Mesendoderm (in vitro differentiated cells): ENCODE results near the gene SEMA6A. TPM values are rescaled to one million over a fixed set of nuclear protein-coding genes. Genes with fewer than 3 reads are reported as not detected.

ENCODE experiments used
- DNase-seq: peaks from one replicate; pipeline ENCODE4 v3.0.0; 2013
- H2AK5ac ChIP-seq: 2 replicates; pipeline ENCODE4 v1.6.1; 2013; ENCODE audit warnings: low read length, inconsistent platforms
- H2BK120ac ChIP-seq: 2 replicates; pipeline ENCODE4 v1.6.1; 2013; ENCODE audit warnings: low read depth, mild to moderate bottlenecking, low read length, moderate library complexity, mixed read lengths
- H2BK15ac ChIP-seq: replicated peaks from 2 replicates; pipeline ENCODE4 v1.6.1; 2013; ENCODE audit warnings: low read depth, mild to moderate bottlenecking, moderate library complexity
- H2BK5ac ChIP-seq: 2 replicates; pipeline ENCODE4 v1.6.1; 2013; ENCODE audit warnings: low read length, inconsistent platforms
- H3K18ac ChIP-seq: 2 replicates; pipeline ENCODE4 v1.6.1; 2013; ENCODE audit warnings: mild to moderate bottlenecking, low read length, mixed read lengths
- H3K23ac ChIP-seq: one replicate; pipeline ENCODE4 v1.6.1; 2013; ENCODE audit warnings: low read length
- H3K27ac ChIP-seq: 2 replicates; pipeline ENCODE4 v1.5.1; 2013; ENCODE audit warnings: low read depth, mild to moderate bottlenecking, inconsistent platforms, low read length, moderate library complexity
- H3K27me3 ChIP-seq: 2 replicates; pipeline ENCODE4 v1.6.1; 2013; ENCODE audit warnings: low read length, control low read depth, mild to moderate bottlenecking, inconsistent platforms; ENCODE audit not compliant: insufficient read depth, poor library complexity
- H3K36me3 ChIP-seq: 2 replicates; pipeline ENCODE4 v1.6.1; 2013; ENCODE audit warnings: low read length, inconsistent platforms; ENCODE audit not compliant: control insufficient read depth, insufficient read depth
- H3K4ac ChIP-seq: one replicate; pipeline ENCODE4 v1.6.1; 2013; ENCODE audit warnings: low read depth, mild to moderate bottlenecking, low read length, moderate library complexity
- H3K4me1 ChIP-seq: 2 replicates; pipeline ENCODE4 v1.6.1; 2013; ENCODE audit warnings: low read depth, low read length, inconsistent platforms; ENCODE audit not compliant: control insufficient read depth
- H3K4me2 ChIP-seq: 2 replicates; pipeline ENCODE4 v1.6.1; 2013; ENCODE audit warnings: low read length
- H3K4me3 ChIP-seq: 2 replicates; pipeline ENCODE4 v1.5.1; 2013; ENCODE audit warnings: mild to moderate bottlenecking, low read length
- H3K56ac ChIP-seq: one replicate; pipeline ENCODE4 v1.6.1; 2013; ENCODE audit warnings: low read length
- H3K79me1 ChIP-seq: 2 replicates; pipeline ENCODE4 v1.6.1; 2013; ENCODE audit warnings: low read length, inconsistent platforms
- H3K79me2 ChIP-seq: 2 replicates; pipeline ENCODE4 v1.6.1; 2013; ENCODE audit warnings: mild to moderate bottlenecking, low read length; ENCODE audit not compliant: control insufficient read depth, insufficient read depth
- H3K9ac ChIP-seq: 2 replicates; pipeline ENCODE4 v1.6.1; 2013; ENCODE audit warnings: low read length, inconsistent platforms
- H4K5ac ChIP-seq: one replicate; pipeline ENCODE4 v1.6.1; 2013; ENCODE audit warnings: low read length
- H4K8ac ChIP-seq: one replicate; pipeline ENCODE4 v1.6.1; 2013; ENCODE audit warnings: low read depth, mild to moderate bottlenecking, control low read depth, low read length, moderate library complexity
- WGBS: extraction: QIAGEN DNeasy Blood & Tissue Kit; methylation state at CpG from one replicate; pipeline ENCODE4 v1.1.7; 2013; ENCODE audit warnings: low lambda C conversion rate, missing lambda C conversion rate; ENCODE audit not compliant: insufficient coverage; ENCODE audit errors: extremely low coverage; 5-methylcytosine and 5-hydroxymethylcytosine counted together
- polyA plus RNA-seq, 2 experiments: library from polyadenylated mRNA; stranded (reverse); fragments of 200-250 nt; gene quantifications; one replicate each; pipeline ENCODE4 v1.2.3, GENCODE V29; 2013

SEMA6A gene, protein sequence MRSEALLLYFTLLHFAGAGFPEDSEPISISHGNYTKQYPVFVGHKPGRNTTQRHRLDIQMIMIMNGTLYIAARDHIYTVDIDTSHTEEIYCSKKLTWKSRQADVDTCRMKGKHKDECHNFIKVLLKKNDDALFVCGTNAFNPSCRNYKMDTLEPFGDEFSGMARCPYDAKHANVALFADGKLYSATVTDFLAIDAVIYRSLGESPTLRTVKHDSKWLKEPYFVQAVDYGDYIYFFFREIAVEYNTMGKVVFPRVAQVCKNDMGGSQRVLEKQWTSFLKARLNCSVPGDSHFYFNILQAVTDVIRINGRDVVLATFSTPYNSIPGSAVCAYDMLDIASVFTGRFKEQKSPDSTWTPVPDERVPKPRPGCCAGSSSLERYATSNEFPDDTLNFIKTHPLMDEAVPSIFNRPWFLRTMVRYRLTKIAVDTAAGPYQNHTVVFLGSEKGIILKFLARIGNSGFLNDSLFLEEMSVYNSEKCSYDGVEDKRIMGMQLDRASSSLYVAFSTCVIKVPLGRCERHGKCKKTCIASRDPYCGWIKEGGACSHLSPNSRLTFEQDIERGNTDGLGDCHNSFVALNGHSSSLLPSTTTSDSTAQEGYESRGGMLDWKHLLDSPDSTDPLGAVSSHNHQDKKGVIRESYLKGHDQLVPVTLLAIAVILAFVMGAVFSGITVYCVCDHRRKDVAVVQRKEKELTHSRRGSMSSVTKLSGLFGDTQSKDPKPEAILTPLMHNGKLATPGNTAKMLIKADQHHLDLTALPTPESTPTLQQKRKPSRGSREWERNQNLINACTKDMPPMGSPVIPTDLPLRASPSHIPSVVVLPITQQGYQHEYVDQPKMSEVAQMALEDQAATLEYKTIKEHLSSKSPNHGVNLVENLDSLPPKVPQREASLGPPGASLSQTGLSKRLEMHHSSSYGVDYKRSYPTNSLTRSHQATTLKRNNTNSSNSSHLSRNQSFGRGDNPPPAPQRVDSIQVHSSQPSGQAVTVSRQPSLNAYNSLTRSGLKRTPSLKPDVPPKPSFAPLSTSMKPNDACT
- polyA plus RNA-seq (2013, experiment 1 of 2), result 325 TPM
- polyA plus RNA-seq (2013, experiment 2 of 2), result 338 TPM

DNA sequence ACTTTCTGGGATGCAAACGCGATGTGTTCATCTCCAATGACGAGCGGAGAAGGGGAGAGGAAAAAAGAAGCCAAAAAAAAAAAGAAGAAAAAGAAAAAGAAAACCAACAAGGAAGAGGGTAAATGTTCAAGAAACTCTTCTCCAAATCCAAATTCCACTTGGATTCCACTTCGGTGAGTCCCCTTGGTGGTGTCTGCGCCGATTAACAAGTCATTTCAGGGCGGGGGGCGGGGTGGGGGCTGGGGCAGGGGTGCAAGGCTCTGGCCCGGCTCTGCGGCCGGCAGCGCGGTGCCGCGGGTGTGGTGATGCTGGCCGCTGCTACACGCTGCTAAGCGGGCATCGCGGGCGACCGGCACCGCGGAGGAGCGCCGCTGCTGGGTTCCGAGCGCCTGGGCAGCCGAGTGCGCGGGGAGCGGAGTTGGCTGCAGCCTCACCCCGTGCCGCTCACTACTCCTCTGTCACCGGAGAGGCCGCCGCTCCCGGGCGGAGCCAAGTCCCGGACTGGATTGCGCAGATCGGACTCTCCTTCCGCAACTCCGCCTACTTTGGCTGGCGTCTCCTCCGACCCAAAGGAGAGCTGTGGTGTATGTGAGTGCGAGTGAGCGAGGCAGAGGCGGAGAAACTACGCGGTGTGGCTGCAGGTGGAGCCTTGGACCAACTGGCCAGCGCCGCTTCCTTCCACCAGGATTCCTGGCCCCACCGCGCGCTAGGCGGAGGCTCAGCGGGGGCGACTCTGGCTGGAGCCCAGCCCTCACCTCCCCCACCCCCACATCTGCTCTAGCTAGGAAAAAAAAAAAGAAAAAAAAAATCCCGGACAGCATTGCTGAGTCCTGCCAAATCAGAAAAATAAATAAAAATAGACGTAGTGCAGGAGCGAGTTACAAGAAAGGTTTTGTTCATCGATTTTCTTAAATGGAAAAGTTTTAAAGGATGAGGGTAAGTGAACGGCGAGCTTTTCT lies at the start of gene SEMA6A:
TSS of gene SEMA6A (minus strand) at position 457 of the 959 bp plus-strand sequence. CDS start 69,879 bp downstream, outside the sequence.
- peak within 1 kb of the TSS; percentile 79 for H2BK120ac ChIP-seq
- peak within 1 kb of the TSS; percentile 54 for H3K23ac ChIP-seq
- peak; percentile 99 for DNase-seq
- no peaks in the 10 kb centered on the region for H3K27me3 ChIP-seq
- peak within 1 kb of the TSS; percentile 52 for H4K5ac ChIP-seq
- H3K36me3 ChIP-seq, result no peaks in the 10 kb centered on the region
- H2AK5ac ChIP-seq, result peak within 1 kb of the TSS; percentile 59
- H3K4me1 ChIP-seq, result peaks cover 5% of the 10 kb centered on the region
- H4K8ac ChIP-seq, result peak within 1 kb of the TSS; percentile 30
- peaks cover 48% of the 10 kb centered on the region for H3K79me2 ChIP-seq
- H3K9ac ChIP-seq, result peak within 1 kb of the TSS; percentile 88
- peak within 1 kb of the TSS; percentile 97 for H3K4me2 ChIP-seq
- H3K79me1 ChIP-seq, result no peaks in the 10 kb centered on the region
- no CpG with 5 or more reads among the region's 66 CpGs for WGBS
- peak within 1 kb of the TSS; percentile 98 for H3K4ac ChIP-seq
- H3K27ac ChIP-seq, result peak within 1 kb of the TSS; percentile 95
- H2BK5ac ChIP-seq, result peak within 1 kb of the TSS; percentile 94
- H3K4me3 ChIP-seq, result peak within 1 kb of the TSS; percentile 91
- H3K18ac ChIP-seq, result peak within 1 kb of the TSS; percentile 96
- peak within 1 kb of the TSS; percentile 94 for H3K56ac ChIP-seq
- no peak within 1 kb of the TSS for H2BK15ac ChIP-seq

GRCh38 chr5:116622375-116623050 lies 47.9 kb upstream of the SEMA6A start:
- Histone ChIP-seq H3K79me2 (no peaks in the 10 kb centered on the region), H3K27ac (no peak overlapping the region)

DNA sequence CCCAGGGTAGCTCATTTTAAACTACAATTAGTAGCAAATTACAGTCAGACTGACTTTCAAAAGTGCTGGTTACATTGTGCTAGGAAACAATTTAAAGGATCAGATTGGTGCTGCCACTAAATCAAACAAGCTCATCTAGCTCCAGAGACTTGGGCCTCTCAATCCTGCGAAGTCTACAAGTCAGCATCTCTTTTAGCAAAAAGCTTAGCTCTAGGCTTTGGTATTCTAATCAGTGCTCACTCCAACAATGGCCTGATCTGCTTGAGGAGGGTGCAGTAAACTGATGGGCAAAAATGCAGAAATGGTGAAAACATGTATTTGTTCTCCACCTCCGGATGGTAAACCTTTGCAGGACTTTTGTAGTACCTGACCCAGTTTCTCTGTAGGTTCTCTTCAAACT lies 47.0 kb upstream of the SEMA6A start:
- H2BK15ac ChIP-seq, result no peak overlapping the region
- no peak overlapping the region for H4K8ac ChIP-seq
- H3K23ac ChIP-seq, result no peak overlapping the region
- H2BK120ac ChIP-seq, result no peak overlapping the region
- no peak for DNase-seq
- H3K56ac ChIP-seq, result no peak overlapping the region
- no peak overlapping the region for H3K9ac ChIP-seq
- H3K79me2 ChIP-seq, result no peaks in the 10 kb centered on the region
- no CpG with 5 or more reads among the region's 2 CpGs for WGBS
- no peaks in the 10 kb centered on the region for H3K79me1 ChIP-seq
- no peak overlapping the region for H2AK5ac ChIP-seq
- no peak overlapping the region for H2BK5ac ChIP-seq
- H3K27ac ChIP-seq, result no peak overlapping the region
- no peaks in the 10 kb centered on the region for H3K36me3 ChIP-seq
- no peak overlapping the region for H3K18ac ChIP-seq
- H3K4ac ChIP-seq, result no peak overlapping the region
- no peaks in the 10 kb centered on the region for H3K27me3 ChIP-seq
- H3K4me3 ChIP-seq, result no peak overlapping the region
- peaks cover 1% of the 10 kb centered on the region for H3K4me1 ChIP-seq
- H4K5ac ChIP-seq, result no peak overlapping the region
- H3K4me2 ChIP-seq, result no peak overlapping the region

More at GRCh38 chr5:116622375-116623050, 47.9 kb upstream of the SEMA6A start:
- no peak for DNase-seq
- Histone ChIP-seq H2BK15ac (no peak overlapping the region), H3K4me2 (no peak overlapping the region), H3K18ac (peak overlapping the region; percentile 7), H3K23ac (no peak overlapping the region), H2BK5ac (no peak overlapping the region), H3K4ac (no peak overlapping the region), H3K27me3 (no peaks in the 10 kb centered on the region), H3K56ac (no peak overlapping the region), H3K79me1 (no peaks in the 10 kb centered on the region), H2AK5ac (no peak overlapping the region), H3K9ac (no peak overlapping the region), H4K8ac (no peak overlapping the region), H3K4me3 (no peak overlapping the region), H3K36me3 (no peaks in the 10 kb centered on the region), H2BK120ac (no peak overlapping the region), H4K5ac (no peak overlapping the region), H3K4me1 (peaks cover 1% of the 10 kb centered on the region)
- WGBS, result no CpG with 5 or more reads among the region's 7 CpGs

- Histone ChIP-seq H2BK15ac (no peak overlapping the region), H2BK5ac (no peak overlapping the region), H3K36me3 (no peaks in the 10 kb centered on the region), H3K79me1 (no peaks in the 10 kb centered on the region), H2BK120ac (no peak overlapping the region), H3K18ac (no peak overlapping the region), H2AK5ac (no peak overlapping the region), H4K8ac (no peak overlapping the region), H3K4me1 (peaks cover 4% of the 10 kb centered on the region), H3K27ac (no peak overlapping the region), H3K4me2 (no peak overlapping the region), H3K4me3 (no peak overlapping the region), H3K23ac (no peak overlapping the region), H3K79me2 (no peaks in the 10 kb centered on the region), H3K56ac (no peak overlapping the region), H3K27me3 (no peaks in the 10 kb centered on the region), H3K9ac (no peak overlapping the region), H4K5ac (no peak overlapping the region), H3K4ac (no peak overlapping the region)
- no peak for DNase-seq
- no CpG with 5 or more reads among the region's 1 CpG for WGBS
Measured at GRCh38 chr5:116616876-116617275, 42.3 kb upstream of the SEMA6A start.

GRCh38 chr5:116614603-116614920 lies 39.9 kb upstream of the SEMA6A start:
- no peak for DNase-seq
- Histone ChIP-seq H3K27ac (no peak overlapping the region), H4K5ac (no peak overlapping the region), H4K8ac (no peak overlapping the region), H3K4me3 (no peak overlapping the region), H3K4me1 (peaks cover 4% of the 10 kb centered on the region), H3K18ac (no peak overlapping the region), H3K56ac (no peak overlapping the region), H3K23ac (no peak overlapping the region), H2AK5ac (no peak overlapping the region), H3K36me3 (no peaks in the 10 kb centered on the region), H3K4me2 (no peak overlapping the region), H3K9ac (no peak overlapping the region), H2BK120ac (no peak overlapping the region), H3K27me3 (no peaks in the 10 kb centered on the region), H2BK5ac (no peak overlapping the region), H3K79me1 (no peaks in the 10 kb centered on the region), H2BK15ac (no peak overlapping the region), H3K79me2 (no peaks in the 10 kb centered on the region), H3K4ac (no peak overlapping the region)
- no CpG with 5 or more reads among the region's 5 CpGs for WGBS
